22Rv1 (cell line): ENCODE results near the gene SEL1L2.

Experiments used
- ZFX ChIP-seq: fragments of 450-650 bp; IDR thresholded peaks from 2 replicates; pipeline ENCODE4 v1.6.1; 2017; ENCODE audit warnings: antibody characterized with exemption, borderline replicate concordance
- TF ChIP-seq, protein P1 (sequence below): fragments of 450-650 bp; IDR thresholded peaks from 2 replicates; pipeline ENCODE4 v1.5.1; 2017; ENCODE audit warnings: mild to moderate bottlenecking

DNA sequence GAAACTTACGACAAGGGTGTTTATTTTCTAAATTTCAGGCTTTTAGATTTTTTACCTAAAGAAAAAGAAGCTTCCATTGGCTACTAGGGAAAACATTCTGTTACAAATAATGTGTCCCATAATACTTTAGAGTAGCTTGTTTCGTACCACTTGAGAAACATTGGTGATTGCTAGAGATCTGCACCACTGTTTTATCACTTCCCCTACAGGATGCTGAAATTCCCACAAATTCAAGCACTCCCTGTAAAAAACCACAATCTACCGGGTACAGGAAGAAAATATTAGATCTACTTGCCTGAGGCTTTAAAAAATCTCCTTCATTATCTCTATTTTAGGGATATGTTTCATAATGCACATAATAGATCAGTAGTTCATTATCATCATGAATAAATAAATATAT, 29.9 kb downstream of the SEL1L2 start:
- TF ChIP-seq, protein P1, sequence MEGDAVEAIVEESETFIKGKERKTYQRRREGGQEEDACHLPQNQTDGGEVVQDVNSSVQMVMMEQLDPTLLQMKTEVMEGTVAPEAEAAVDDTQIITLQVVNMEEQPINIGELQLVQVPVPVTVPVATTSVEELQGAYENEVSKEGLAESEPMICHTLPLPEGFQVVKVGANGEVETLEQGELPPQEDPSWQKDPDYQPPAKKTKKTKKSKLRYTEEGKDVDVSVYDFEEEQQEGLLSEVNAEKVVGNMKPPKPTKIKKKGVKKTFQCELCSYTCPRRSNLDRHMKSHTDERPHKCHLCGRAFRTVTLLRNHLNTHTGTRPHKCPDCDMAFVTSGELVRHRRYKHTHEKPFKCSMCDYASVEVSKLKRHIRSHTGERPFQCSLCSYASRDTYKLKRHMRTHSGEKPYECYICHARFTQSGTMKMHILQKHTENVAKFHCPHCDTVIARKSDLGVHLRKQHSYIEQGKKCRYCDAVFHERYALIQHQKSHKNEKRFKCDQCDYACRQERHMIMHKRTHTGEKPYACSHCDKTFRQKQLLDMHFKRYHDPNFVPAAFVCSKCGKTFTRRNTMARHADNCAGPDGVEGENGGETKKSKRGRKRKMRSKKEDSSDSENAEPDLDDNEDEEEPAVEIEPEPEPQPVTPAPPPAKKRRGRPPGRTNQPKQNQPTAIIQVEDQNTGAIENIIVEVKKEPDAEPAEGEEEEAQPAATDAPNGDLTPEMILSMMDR, result no peak
- TF ChIP-seq ZFX, result no peak
